ENCODE measurements around the gene BTC.

The BTC gene

GRCh38 chr4:74764119-74764518 is 30.2 kb downstream of the BTC start:
- H3K79me2 ChIP-seq (ENCODE audit: control insufficient read depth, low read length) = no peaks in the 10 kb centered on the region
- no peak overlapping the region for H3K27ac ChIP-seq (ENCODE audit: low read depth, low read length)

DNA sequence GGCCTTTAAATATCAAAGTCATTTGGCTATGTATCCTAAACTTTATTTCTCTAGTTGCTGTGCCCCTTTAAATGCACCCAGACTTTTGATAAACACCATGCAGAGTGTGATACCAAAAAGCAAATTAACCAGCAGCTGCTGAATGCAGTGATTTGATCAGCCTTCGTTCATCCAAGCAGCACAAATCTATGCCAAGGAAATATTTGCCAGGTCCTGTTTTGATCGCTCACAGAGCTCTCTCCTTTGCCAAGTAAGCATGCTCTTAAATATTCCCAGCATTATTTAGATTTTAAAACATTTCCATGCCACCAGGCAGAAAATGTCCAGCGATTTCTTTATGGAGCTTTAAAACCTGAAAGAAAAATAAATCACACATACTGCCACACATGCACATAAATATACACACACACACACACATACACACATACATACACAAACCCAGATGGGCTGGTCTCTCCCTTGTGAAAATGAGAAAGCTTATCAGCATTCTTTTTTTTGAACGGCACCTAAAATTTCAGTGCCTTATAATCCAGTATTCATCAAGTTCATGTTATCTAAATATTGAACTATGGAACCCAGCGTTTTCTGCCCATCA is 35.7 kb downstream of the BTC start:
- Histone ChIP-seq H3K27ac (ENCODE audit: low read depth, low read length) (no peak overlapping the region), H3K79me2 (ENCODE audit: control insufficient read depth, low read length) (no peaks in the 10 kb centered on the region), H3K9me3 (ENCODE audit: control insufficient read depth, insufficient read depth, low read length) (no peaks in the 10 kb centered on the region)

More at GRCh38 chr4:74764119-74764518, 30.2 kb downstream of the BTC start:
- H3K36me3 ChIP-seq (ENCODE audit: control insufficient read depth, low read length) = no peaks in the 10 kb centered on the region
- no peak overlapping the region for H3K4me2 ChIP-seq (ENCODE audit: low read length)
- H3K4me1 ChIP-seq (ENCODE audit: control insufficient read depth, low read length) = no peaks in the 10 kb centered on the region
- H3K4me3 ChIP-seq (ENCODE audit: low read length) = no peak overlapping the region
- no peaks in the 10 kb centered on the region for H3K27me3 ChIP-seq (ENCODE audit: control insufficient read depth, low read length)
- TF ChIP-seq, protein P1, sequence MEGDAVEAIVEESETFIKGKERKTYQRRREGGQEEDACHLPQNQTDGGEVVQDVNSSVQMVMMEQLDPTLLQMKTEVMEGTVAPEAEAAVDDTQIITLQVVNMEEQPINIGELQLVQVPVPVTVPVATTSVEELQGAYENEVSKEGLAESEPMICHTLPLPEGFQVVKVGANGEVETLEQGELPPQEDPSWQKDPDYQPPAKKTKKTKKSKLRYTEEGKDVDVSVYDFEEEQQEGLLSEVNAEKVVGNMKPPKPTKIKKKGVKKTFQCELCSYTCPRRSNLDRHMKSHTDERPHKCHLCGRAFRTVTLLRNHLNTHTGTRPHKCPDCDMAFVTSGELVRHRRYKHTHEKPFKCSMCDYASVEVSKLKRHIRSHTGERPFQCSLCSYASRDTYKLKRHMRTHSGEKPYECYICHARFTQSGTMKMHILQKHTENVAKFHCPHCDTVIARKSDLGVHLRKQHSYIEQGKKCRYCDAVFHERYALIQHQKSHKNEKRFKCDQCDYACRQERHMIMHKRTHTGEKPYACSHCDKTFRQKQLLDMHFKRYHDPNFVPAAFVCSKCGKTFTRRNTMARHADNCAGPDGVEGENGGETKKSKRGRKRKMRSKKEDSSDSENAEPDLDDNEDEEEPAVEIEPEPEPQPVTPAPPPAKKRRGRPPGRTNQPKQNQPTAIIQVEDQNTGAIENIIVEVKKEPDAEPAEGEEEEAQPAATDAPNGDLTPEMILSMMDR (IDR thresholded peaks at IDR 0.05; ENCODE audit: low read depth, low read length, poor library complexity, severe bottlenecking) = no peak
- TF ChIP-seq EZH2phosphoT487 (IDR thresholded peaks at IDR 0.05; ENCODE audit: borderline replicate concordance, low read length) = no peak
- no peaks in the 10 kb centered on the region for H3F3A ChIP-seq (ENCODE audit: control insufficient read depth, insufficient read depth)
- H3K9me3 ChIP-seq (ENCODE audit: control insufficient read depth, insufficient read depth, low read length) = no peaks in the 10 kb centered on the region
- no peaks in the 10 kb centered on the region for H3K9me2 ChIP-seq (replicated peaks; ENCODE audit: control insufficient read depth, low read length)
- no peaks in the 10 kb centered on the region for H4K20me1 ChIP-seq (ENCODE audit: control insufficient read depth, insufficient read depth, low read depth, low read length)

DNA sequence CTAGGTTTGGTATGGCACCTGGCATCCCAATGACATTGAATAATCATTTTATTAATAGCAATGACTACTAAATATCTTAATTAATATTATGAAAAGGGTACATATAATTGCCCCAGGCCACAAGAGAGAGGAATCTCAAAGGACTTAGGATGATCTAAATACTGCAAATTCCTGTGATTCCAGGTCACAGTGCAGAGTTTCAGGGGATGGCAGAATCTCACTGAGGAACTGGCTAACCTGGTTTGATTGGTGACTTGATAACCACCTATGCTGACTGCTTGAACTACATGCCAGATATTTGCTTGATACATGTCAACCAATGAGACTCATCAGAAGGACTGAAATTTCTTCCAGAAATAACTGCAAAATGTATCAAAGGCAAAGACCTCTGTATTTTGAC is 37.2 kb downstream of the BTC start:
- H3K36me3 ChIP-seq (ENCODE audit: control insufficient read depth, low read length) = no peaks in the 10 kb centered on the region
- TF ChIP-seq EZH2phosphoT487 (IDR thresholded peaks at IDR 0.05; ENCODE audit: borderline replicate concordance, low read length) = no peak
- TF ChIP-seq, protein P1 (IDR thresholded peaks at IDR 0.05; ENCODE audit: low read depth, low read length, poor library complexity, severe bottlenecking) = no peak
- H3F3A ChIP-seq (ENCODE audit: control insufficient read depth, insufficient read depth) = no peaks in the 10 kb centered on the region
- H3K27me3 ChIP-seq (ENCODE audit: control insufficient read depth, low read length) = no peaks in the 10 kb centered on the region
- H3K4me3 ChIP-seq (ENCODE audit: low read length) = no peak overlapping the region
- H4K20me1 ChIP-seq (ENCODE audit: control insufficient read depth, insufficient read depth, low read depth, low read length) = no peaks in the 10 kb centered on the region
- no peaks in the 10 kb centered on the region for H3K79me2 ChIP-seq (ENCODE audit: control insufficient read depth, low read length)
- H3K4me2 ChIP-seq (ENCODE audit: low read length) = no peak overlapping the region
- H3K27ac ChIP-seq (ENCODE audit: low read depth, low read length) = no peak overlapping the region
- no peaks in the 10 kb centered on the region for H3K9me3 ChIP-seq (ENCODE audit: control insufficient read depth, insufficient read depth, low read length)
- no peaks in the 10 kb centered on the region for H3K9me2 ChIP-seq (replicated peaks; ENCODE audit: control insufficient read depth, low read length)
- no peaks in the 10 kb centered on the region for H3K4me1 ChIP-seq (ENCODE audit: control insufficient read depth, low read length)

More for the DNA sequence above, 35.7 kb downstream of the BTC start:
- Histone ChIP-seq H3K4me2 (ENCODE audit: low read length) (no peak overlapping the region), H3K9me2 (replicated peaks; ENCODE audit: control insufficient read depth, low read length) (no peaks in the 10 kb centered on the region), H3K4me1 (ENCODE audit: control insufficient read depth, low read length) (no peaks in the 10 kb centered on the region), H3K36me3 (ENCODE audit: control insufficient read depth, low read length) (no peaks in the 10 kb centered on the region), H3K4me3 (ENCODE audit: low read length) (no peak overlapping the region), H3F3A (ENCODE audit: control insufficient read depth, insufficient read depth) (no peaks in the 10 kb centered on the region), H4K20me1 (ENCODE audit: control insufficient read depth, insufficient read depth, low read depth, low read length) (no peaks in the 10 kb centered on the region), H3K27me3 (ENCODE audit: control insufficient read depth, low read length) (no peaks in the 10 kb centered on the region)
- TF ChIP-seq, protein P1 (IDR thresholded peaks at IDR 0.05; ENCODE audit: low read depth, low read length, poor library complexity, severe bottlenecking) = no peak
- no peak for TF ChIP-seq EZH2phosphoT487 (IDR thresholded peaks at IDR 0.05; ENCODE audit: borderline replicate concordance, low read length)

All from DOHH2 (cell line).